HEK293 (cell line): ENCODE results near the gene EIF4G1.

Experiments
- KLF1 ChIP-seq: fragments of 450-650 bp; formaldehyde crosslinking; IDR thresholded peaks from 2 replicates; pipeline ENCODE4 v1.5.1; 2016; ENCODE audit warnings: missing biosample characterization, missing genetic modification characterization
- KLF10 ChIP-seq: fragments of 450-650 bp; IDR thresholded peaks from 2 replicates; pipeline ENCODE4 v1.5.1; 2018; ENCODE audit warnings: missing biosample characterization, mild to moderate bottlenecking, missing genetic modification characterization
- KLF16 ChIP-seq: fragments of 450-650 bp; formaldehyde crosslinking; IDR thresholded peaks from 2 replicates; pipeline ENCODE4 v1.5.1; 2017; ENCODE audit warnings: missing biosample characterization, missing genetic modification characterization
- MYNN ChIP-seq: fragments of 450-650 bp; formaldehyde crosslinking; IDR thresholded peaks from 2 replicates; pipeline ENCODE4 v1.5.1; 2016; ENCODE audit warnings: missing biosample characterization, missing genetic modification characterization, borderline replicate concordance
- SALL2 ChIP-seq: fragments of 450-650 bp; formaldehyde crosslinking; IDR thresholded peaks from 2 replicates; pipeline ENCODE4 v1.5.0; 2017; ENCODE audit warnings: missing biosample characterization, mild to moderate bottlenecking, missing genetic modification characterization, borderline replicate concordance
- SCRT2 ChIP-seq: fragments of 450-650 bp; formaldehyde crosslinking; IDR thresholded peaks from 2 replicates; pipeline ENCODE4 v1.5.1; 2016; ENCODE audit warnings: missing biosample characterization, missing genetic modification characterization
- SETDB1 ChIP-seq: IDR thresholded peaks from one replicate; pipeline ENCODE4 v1.6.1; 2017; ENCODE audit warnings: mild to moderate bottlenecking, low read length, moderate library complexity, mixed read lengths; ENCODE audit not compliant: insufficient read length
- ZBTB20 ChIP-seq: fragments of 450-650 bp; formaldehyde crosslinking; IDR thresholded peaks from 2 replicates; pipeline ENCODE4 v1.5.1; 2016; ENCODE audit warnings: missing biosample characterization, missing genetic modification characterization
- ZFP37 ChIP-seq: fragments of 450-650 bp; formaldehyde crosslinking; IDR thresholded peaks from 2 replicates; pipeline ENCODE4 v1.5.1; 2016; ENCODE audit warnings: missing biosample characterization, missing genetic modification characterization
- ZNF157 ChIP-seq: fragments of 450-650 bp; formaldehyde crosslinking; IDR thresholded peaks from 2 replicates; pipeline ENCODE4 v1.5.1; 2016; ENCODE audit warnings: missing biosample characterization, missing genetic modification characterization
- ZNF16 ChIP-seq: fragments of 450-650 bp; formaldehyde crosslinking; IDR thresholded peaks from 2 replicates; pipeline ENCODE4 v1.5.1; 2016; ENCODE audit warnings: low read depth, missing biosample characterization, missing genetic modification characterization
- ZNF202 ChIP-seq: fragments of 450-650 bp; formaldehyde crosslinking; IDR thresholded peaks from 2 replicates; pipeline ENCODE4 v1.5.1; 2016; ENCODE audit warnings: missing biosample characterization, missing genetic modification characterization, borderline replicate concordance
- ZNF280C ChIP-seq: fragments of 450-650 bp; formaldehyde crosslinking; IDR thresholded peaks from 2 replicates; pipeline ENCODE4 v1.5.1; 2016; ENCODE audit warnings: missing biosample characterization, missing genetic modification characterization
- ZNF324 ChIP-seq: fragments of 450-650 bp; formaldehyde crosslinking; IDR thresholded peaks from 2 replicates; pipeline ENCODE4 v1.5.1; 2016; ENCODE audit warnings: missing biosample characterization, missing genetic modification characterization
- ZNF362 ChIP-seq: fragments of 450-650 bp; formaldehyde crosslinking; IDR thresholded peaks from 2 replicates; pipeline ENCODE4 v1.5.1; 2016; ENCODE audit warnings: missing biosample characterization, missing genetic modification characterization
- ZNF391 ChIP-seq: fragments of 450-650 bp; formaldehyde crosslinking; IDR thresholded peaks from 2 replicates; pipeline ENCODE4 v1.5.1; 2016; ENCODE audit warnings: low read depth, missing biosample characterization, missing genetic modification characterization, borderline replicate concordance
- ZNF426 ChIP-seq: fragments of 450-650 bp; formaldehyde crosslinking; IDR thresholded peaks from 2 replicates; pipeline ENCODE4 v1.5.1; 2017; ENCODE audit warnings: missing biosample characterization, missing genetic modification characterization, mild to moderate bottlenecking, inconsistent platforms, moderate library complexity
- ZNF530 ChIP-seq: fragments of 450-650 bp; formaldehyde crosslinking; IDR thresholded peaks from 2 replicates; pipeline ENCODE4 v1.5.1; 2016; ENCODE audit warnings: low read depth, missing biosample characterization, missing genetic modification characterization
- ZNF549 ChIP-seq: fragments of 450-650 bp; IDR thresholded peaks from 2 replicates; pipeline ENCODE4 v1.5.1; 2018; ENCODE audit warnings: missing biosample characterization, missing genetic modification characterization, mild to moderate bottlenecking, inconsistent platforms, moderate library complexity
- ZNF558 ChIP-seq: fragments of 450-650 bp; formaldehyde crosslinking; IDR thresholded peaks from 2 replicates; pipeline ENCODE4 v1.5.1; 2016; ENCODE audit warnings: missing biosample characterization, missing genetic modification characterization
- ZNF670 ChIP-seq: fragments of 450-650 bp; formaldehyde crosslinking; IDR thresholded peaks from 2 replicates; pipeline ENCODE4 v1.5.1; 2016; ENCODE audit warnings: missing biosample characterization, missing genetic modification characterization, low read depth
- ZNF776 ChIP-seq: fragments of 450-650 bp; formaldehyde crosslinking; IDR thresholded peaks from 2 replicates; pipeline ENCODE4 v1.5.0; 2017; ENCODE audit warnings: missing biosample characterization, missing genetic modification characterization, borderline replicate concordance
- ZNF837 ChIP-seq: fragments of 450-650 bp; formaldehyde crosslinking; IDR thresholded peaks from 2 replicates; pipeline ENCODE4 v1.5.1; 2016; ENCODE audit warnings: missing biosample characterization, missing genetic modification characterization
- ZSCAN30 ChIP-seq: fragments of 450-650 bp; IDR thresholded peaks from 2 replicates; pipeline ENCODE4 v1.5.1; 2018; ENCODE audit warnings: missing biosample characterization, mild to moderate bottlenecking, missing genetic modification characterization, moderate library complexity
- ZSCAN5A ChIP-seq: fragments of 450-650 bp; formaldehyde crosslinking; IDR thresholded peaks from 2 replicates; pipeline ENCODE4 v1.5.1; 2016; ENCODE audit warnings: missing biosample characterization, missing genetic modification characterization
- ZXDB ChIP-seq: fragments of 450-650 bp; formaldehyde crosslinking; IDR thresholded peaks from 2 replicates; pipeline ENCODE4 v1.5.1; 2016; ENCODE audit warnings: missing biosample characterization, missing genetic modification characterization
- TF ChIP-seq, protein P1 (sequence below): fragments of 450-650 bp; formaldehyde crosslinking; optimal IDR thresholded peaks from 2 replicates; pipeline ENCODE3; 2016; ENCODE audit warnings: missing biosample characterization, mild to moderate bottlenecking, missing genetic modification characterization

EIF4G1 gene

DNA sequence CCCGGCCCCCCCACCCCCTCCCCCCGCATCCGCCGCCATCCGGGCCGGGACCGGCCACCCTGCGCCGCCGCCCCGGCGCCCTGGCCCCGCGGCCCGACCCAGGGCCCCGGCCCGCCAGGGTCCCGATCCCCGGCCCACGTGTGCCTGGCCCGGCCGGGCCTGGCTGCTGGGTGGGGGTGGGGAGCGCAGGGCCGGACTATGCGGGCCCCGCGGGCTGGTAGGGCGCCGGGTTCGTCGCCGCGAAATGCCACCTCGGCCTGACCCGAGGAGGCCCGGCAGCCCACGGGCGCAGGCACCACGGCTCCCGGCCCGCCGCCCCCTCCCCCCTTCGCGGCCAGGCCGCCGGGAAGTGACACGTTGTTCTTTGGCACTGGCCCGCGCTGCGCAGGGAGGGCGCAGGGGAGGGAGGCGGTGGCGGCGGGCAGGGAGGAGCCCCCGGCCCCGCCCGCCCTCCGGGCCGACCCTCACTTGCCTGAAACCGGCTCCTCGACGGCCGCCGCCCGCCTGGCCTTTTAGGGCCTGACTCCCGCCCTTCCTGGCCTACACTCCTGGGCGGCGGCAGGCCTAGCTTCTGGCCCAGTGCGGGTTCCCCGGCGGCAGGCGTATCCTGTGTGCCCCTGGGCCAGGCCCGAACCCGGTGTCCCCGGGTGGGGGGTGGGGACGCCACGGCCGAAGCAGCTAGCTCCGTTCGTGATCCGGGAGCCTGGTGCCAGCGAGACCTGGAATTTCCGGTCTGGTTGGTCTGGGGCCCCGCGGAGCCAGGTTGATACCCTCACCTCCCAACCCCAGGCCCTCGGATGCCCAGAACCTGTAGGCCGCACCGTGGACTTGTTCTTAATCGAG, 515 bp downstream of the EIF4G1 start (continued):
- TF ChIP-seq ZNF362 (tag by site-specific recombination) (no peak), ZNF426 (tag by site-specific recombination) (no peak), ZNF391 (tag by site-specific recombination) (no peak), MYNN (no peak), ZNF558 (tag by site-specific recombination) (no peak), ZNF202 (tag by site-specific recombination) (no peak), ZSCAN30 (tag by site-specific recombination) (no peak), KLF1 (tag by site-specific recombination) (peak; percentile 59), ZNF157 (tag by site-specific recombination) (no peak), SALL2 (tag by site-specific recombination) (no peak), KLF10 (tag by site-specific recombination) (no peak), ZBTB20 (tag by site-specific recombination) (no peak), ZNF670 (tag by site-specific recombination) (no peak), ZNF837 (no peak), SETDB1 (no peak), ZFP37 (tag by site-specific recombination) (no peak; the same call in 1 of the 2 replicates), ZXDB (tag by site-specific recombination) (peak; percentile 19; the same call in 1 of the 2 replicates), SCRT2 (tag by site-specific recombination) (no peak), ZNF549 (no peak), KLF16 (tag by site-specific recombination) (0 out of 2 replicates have a peak, but pooled peaks have one; percentile 23), ZNF324 (tag by site-specific recombination) (no peak), ZNF280C (tag by site-specific recombination) (no peak), ZNF16 (no peak), ZNF776 (tag by site-specific recombination) (no peak), ZNF530 (tag by site-specific recombination) (no peak), ZSCAN5A (tag by site-specific recombination) (no peak)
- TF ChIP-seq, protein P1, sequence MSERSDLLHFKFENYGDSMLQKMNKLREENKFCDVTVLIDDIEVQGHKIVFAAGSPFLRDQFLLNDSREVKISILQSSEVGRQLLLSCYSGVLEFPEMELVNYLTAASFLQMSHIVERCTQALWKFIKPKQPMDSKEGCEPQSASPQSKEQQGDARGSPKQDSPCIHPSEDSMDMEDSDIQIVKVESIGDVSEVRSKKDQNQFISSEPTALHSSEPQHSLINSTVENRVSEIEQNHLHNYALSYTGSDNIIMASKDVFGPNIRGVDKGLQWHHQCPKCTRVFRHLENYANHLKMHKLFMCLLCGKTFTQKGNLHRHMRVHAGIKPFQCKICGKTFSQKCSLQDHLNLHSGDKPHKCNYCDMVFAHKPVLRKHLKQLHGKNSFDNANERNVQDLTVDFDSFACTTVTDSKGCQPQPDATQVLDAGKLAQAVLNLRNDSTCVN (tag by site-specific recombination): peak; percentile 25
